A673 (cell line): ENCODE results near the gene ITPRID2. TPM values are rescaled to one million over a fixed set of nuclear protein-coding genes. Genes with fewer than 3 reads are reported as not detected.

Experiments used
- BruUV-seq: library from RNA; stranded (reverse); fragments of 400-500 nt; replicated peaks from 2 replicates; lab custom pipeline; 2021; lab: Mats Ljungman, UMichigan
- CTCF ChIA-PET: fragments of 300-600 bp; sonication (Branson Sonifier 250); formaldehyde crosslinking; loops from one replicate; lab custom pipeline; 2022; ENCODE audit warnings: antibody characterized with exemption; lab: Charles Lee
- POLR2A ChIA-PET: fragments of 300-600 bp; sonication (Branson Sonifier 250); formaldehyde crosslinking; loops from one replicate; lab custom pipeline; 2022; ENCODE audit warnings: antibody characterized with exemption; ENCODE audit not compliant: low non-redundant PET; lab: Charles Lee
- DNase-seq: peaks from one replicate; pipeline ENCODE4 v3.0.0-alpha.2; 2015; ENCODE audit warnings: low spot score
- H3K27ac ChIP-seq: fragments of 200-600 bp; sonication (generic); 2 replicates; pipeline ENCODE4 v1.5.1; 2016; ENCODE audit warnings: mixed run types, low read depth, mild to moderate bottlenecking, mixed read lengths, antibody characterized with exemption, low read length; ENCODE audit not compliant: poor library complexity, severe bottlenecking
- H3K27me3 ChIP-seq: fragments of 200-600 bp; sonication (generic); replicated peaks from 2 replicates; pipeline ENCODE4 v1.6.1; 2017; ENCODE audit warnings: mixed run types, low read depth, mild to moderate bottlenecking, mixed read lengths, antibody characterized with exemption, low read length; ENCODE audit not compliant: insufficient read depth, poor library complexity
- H3K36me3 ChIP-seq: fragments of 200-600 bp; sonication (generic); 2 replicates; pipeline ENCODE4 v1.6.1; 2016; ENCODE audit warnings: mixed run types, mild to moderate bottlenecking, mixed read lengths, antibody characterized with exemption, low read length; ENCODE audit not compliant: insufficient read depth, poor library complexity, severe bottlenecking
- H3K4me1 ChIP-seq: fragments of 200-600 bp; sonication (generic); 2 replicates; pipeline ENCODE4 v1.6.1; 2017; ENCODE audit warnings: mixed run types, mild to moderate bottlenecking, mixed read lengths, antibody characterized with exemption, low read length; ENCODE audit not compliant: insufficient read depth, poor library complexity, severe bottlenecking
- H3K4me3 ChIP-seq: fragments of 200-600 bp; sonication (generic); 2 replicates; pipeline ENCODE4 v1.5.1; 2016; ENCODE audit warnings: low read depth, mixed run types, mild to moderate bottlenecking, mixed read lengths, low read length; ENCODE audit not compliant: poor library complexity, severe bottlenecking
- H3K9me3 ChIP-seq: fragments of 200-600 bp; sonication (generic); 2 replicates; pipeline ENCODE4 v1.6.1; 2016; ENCODE audit warnings: mixed run types, low read depth, mild to moderate bottlenecking, mixed read lengths, antibody characterized with exemption, low read length; ENCODE audit not compliant: poor library complexity, severe bottlenecking
- CTCF ChIP-seq: fragments of 300-800, 200-600 bp; sonication (generic); conservative IDR thresholded peaks from 2 replicates; pipeline ENCODE4 v1.5.1; 2017; ENCODE audit warnings: low read depth, mild to moderate bottlenecking, antibody characterized with exemption, low read length, moderate library complexity, mixed read lengths
- EZH2 ChIP-seq: fragments of 200-600 bp; sonication (generic); IDR thresholded peaks from 2 replicates; pipeline ENCODE4 v1.6.1; 2017; ENCODE audit warnings: borderline replicate concordance, low read depth, mild to moderate bottlenecking, mixed read lengths, antibody characterized with exemption, low read length; ENCODE audit not compliant: poor library complexity, severe bottlenecking
- intact Hi-C: fragments of 100-400 bp; cut with micrococcal nuclease; formaldehyde crosslinking; loops from one replicate; pipeline ENCODE4 v1.10.0; 2022; ENCODE audit not compliant: unreplicated experiment
- total RNA-seq: library from RNA; stranded (reverse); gene quantifications from 2 replicates; pipeline ENCODE4 v1.2.3, GENCODE V29; 2021

ITPRID2 gene
- total RNA-seq, 1 experiment from 2014 or later = 141 TPM

GRCh38 chr2:181886192-181886591 lies 5.3 kb upstream of the ITPRID2 start:
- H3K27ac ChIP-seq = no peak overlapping the region
- ChIA-PET POLR2A (interaction anchor here (0.6 kb wide), 1 partner anchor 672 kb away, joined by 5 read pairs; no protein-coding TSS in a partner anchor), CTCF (interaction anchor here (0.6 kb wide), 1 partner anchor 280 kb away, joined by 4 read pairs; no protein-coding TSS in a partner anchor)
- H3K4me1 ChIP-seq = peaks cover 9% of the 10 kb centered on the region
- TF ChIP-seq CTCF (no peak), EZH2 (no peak)
- intact Hi-C loops = no loop called here
- BruUV-seq = no TSS peak
- no peaks in the 10 kb centered on the region for H3K27me3 ChIP-seq
- DNase-seq = no peak
- H3K4me3 ChIP-seq = no peak overlapping the region
- no peaks in the 10 kb centered on the region for H3K36me3 ChIP-seq
- H3K9me3 ChIP-seq = no peaks in the 10 kb centered on the region

- POLR2A ChIA-PET = no interaction called here
- Histone ChIP-seq H3K9me3 (no peaks in the 10 kb centered on the region), H3K4me3 (no peak overlapping the region), H3K4me1 (peaks cover 11% of the 10 kb centered on the region), H3K27me3 (no peaks in the 10 kb centered on the region), H3K36me3 (no peaks in the 10 kb centered on the region), H3K27ac (no peak overlapping the region)
- no peak for DNase-seq
- TF ChIP-seq EZH2 = no peak
- TF ChIP-seq CTCF = no peak
- intact Hi-C loops = no loop called here
- CTCF ChIA-PET = interaction anchor here (0.6 kb wide), 1 partner anchor 281 kb away, joined by 4 read pairs; no protein-coding TSS in a partner anchor
- BruUV-seq = no TSS peak
Observed at GRCh38 chr2:181887045-181887444, 4.5 kb upstream of the ITPRID2 start.

GRCh38 chr2:181889776-181890175 lies 1.8 kb upstream of the ITPRID2 start:
- DNase-seq = no peak
- POLR2A ChIA-PET = no interaction called here

More at GRCh38 chr2:181889776-181890175, 1.8 kb upstream of the ITPRID2 start:
- no peak for TF ChIP-seq CTCF
- no peak for TF ChIP-seq EZH2
- Histone ChIP-seq H3K27ac (no peak overlapping the region), H3K36me3 (no peaks in the 10 kb centered on the region), H3K4me1 (peaks cover 22% of the 10 kb centered on the region), H3K4me3 (no peak overlapping the region), H3K9me3 (no peaks in the 10 kb centered on the region), H3K27me3 (no peaks in the 10 kb centered on the region)
- CTCF ChIA-PET = no interaction called here
- BruUV-seq = no TSS peak
- intact Hi-C loops = no loop called here
